Measurements from ENCODE around the gene TMEM163.

DNA sequence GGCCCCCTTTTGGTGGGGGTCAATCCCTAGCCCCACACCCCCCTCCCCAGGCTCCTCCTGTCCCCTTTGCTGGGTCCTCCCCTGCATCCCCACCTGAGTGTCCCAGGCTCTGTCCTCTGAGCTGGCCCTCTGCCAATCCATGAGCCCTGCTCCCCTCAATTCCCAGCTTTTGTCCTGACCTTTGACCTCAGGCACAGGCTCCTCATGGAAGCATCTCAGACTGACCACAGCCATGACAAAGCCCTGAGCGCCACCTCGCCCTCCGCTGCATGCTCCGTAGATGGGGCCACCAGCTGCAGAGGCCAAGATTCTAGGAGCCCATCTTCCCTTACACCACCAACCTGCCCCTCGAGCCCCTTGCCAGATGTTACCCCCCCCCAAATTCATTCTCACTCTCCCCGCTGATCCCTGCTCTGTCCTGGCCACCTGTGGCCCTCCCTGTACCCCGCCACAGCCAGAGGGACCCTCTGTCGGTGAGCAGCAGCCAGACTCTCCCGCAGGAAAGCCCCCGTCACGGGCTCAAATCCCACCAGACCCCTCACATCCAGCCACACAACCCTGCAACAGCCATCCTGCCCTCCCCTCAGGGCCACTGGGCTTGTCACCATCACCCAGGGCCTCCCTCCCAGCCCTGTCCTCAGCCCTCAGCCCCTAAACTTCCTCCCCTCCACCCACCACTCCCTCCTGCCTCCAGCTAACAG is 258.9 kb downstream of the TMEM163 start:
- TF ChIP-seq EZH2phosphoT487 (IDR thresholded peaks at IDR 0.05; ENCODE audit: borderline replicate concordance, low read depth, low read length), result no peak
- TF ChIP-seq, protein P1, sequence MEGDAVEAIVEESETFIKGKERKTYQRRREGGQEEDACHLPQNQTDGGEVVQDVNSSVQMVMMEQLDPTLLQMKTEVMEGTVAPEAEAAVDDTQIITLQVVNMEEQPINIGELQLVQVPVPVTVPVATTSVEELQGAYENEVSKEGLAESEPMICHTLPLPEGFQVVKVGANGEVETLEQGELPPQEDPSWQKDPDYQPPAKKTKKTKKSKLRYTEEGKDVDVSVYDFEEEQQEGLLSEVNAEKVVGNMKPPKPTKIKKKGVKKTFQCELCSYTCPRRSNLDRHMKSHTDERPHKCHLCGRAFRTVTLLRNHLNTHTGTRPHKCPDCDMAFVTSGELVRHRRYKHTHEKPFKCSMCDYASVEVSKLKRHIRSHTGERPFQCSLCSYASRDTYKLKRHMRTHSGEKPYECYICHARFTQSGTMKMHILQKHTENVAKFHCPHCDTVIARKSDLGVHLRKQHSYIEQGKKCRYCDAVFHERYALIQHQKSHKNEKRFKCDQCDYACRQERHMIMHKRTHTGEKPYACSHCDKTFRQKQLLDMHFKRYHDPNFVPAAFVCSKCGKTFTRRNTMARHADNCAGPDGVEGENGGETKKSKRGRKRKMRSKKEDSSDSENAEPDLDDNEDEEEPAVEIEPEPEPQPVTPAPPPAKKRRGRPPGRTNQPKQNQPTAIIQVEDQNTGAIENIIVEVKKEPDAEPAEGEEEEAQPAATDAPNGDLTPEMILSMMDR (conservative IDR thresholded peaks at IDR 0.05; ENCODE audit: low read length), result no peak

Data from OCI-LY7 (cell line).